ENCODE data around the gene GADL1.

Gene GADL1

GRCh38 chr3:30743641-30744317, 150.7 kb downstream of the GADL1 start:
- TF ChIP-seq CTCF (IDR thresholded peaks at IDR 0.05): no peak

GRCh38 chr3:30742796-30743619, 151.5 kb downstream of the GADL1 start:
- TF ChIP-seq CTCF (IDR thresholded peaks at IDR 0.05): no peak

GRCh38 chr3:30741889-30742288, 152.6 kb downstream of the GADL1 start:
- no peak for TF ChIP-seq CTCF (IDR thresholded peaks at IDR 0.05)

GRCh38 chr3:30738605-30739004, 155.9 kb downstream of the GADL1 start:
- no peak for TF ChIP-seq CTCF (IDR thresholded peaks at IDR 0.05)

DNA sequence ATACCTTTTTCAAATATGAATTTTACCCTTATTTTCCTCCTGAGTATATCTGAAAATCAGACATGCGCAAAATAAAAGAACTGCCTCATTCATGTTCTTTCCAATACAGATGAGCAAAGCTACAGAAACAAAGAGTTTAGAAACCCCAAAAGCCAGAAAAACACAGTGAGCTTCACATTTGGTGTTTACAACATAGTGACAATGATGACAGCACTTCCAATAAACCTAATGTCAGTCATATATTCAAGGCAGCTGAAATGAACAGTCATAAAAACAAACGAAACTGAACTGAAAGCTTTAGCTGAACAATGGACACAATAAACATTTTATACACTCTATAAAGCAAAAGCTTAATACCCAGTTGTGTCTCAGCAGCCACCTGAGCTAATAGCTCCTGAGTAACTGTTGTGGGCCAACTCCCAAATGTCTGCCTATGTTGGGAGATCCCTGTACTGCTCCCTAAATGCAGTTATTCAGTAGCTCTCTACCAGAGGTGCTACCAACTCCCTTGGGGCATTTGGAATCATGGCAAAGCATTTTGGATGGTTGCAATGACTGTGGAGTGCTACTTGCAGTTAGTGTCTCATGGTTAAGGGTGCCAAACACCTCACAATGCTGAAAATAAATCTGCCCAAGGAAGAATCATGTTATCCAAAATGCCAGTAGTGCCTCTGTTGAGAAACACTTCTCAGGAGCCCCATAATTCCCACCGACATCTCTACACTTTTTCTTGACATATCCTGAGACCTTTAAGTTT, 156.5 kb downstream of the GADL1 start:
- no peak for TF ChIP-seq CTCF (IDR thresholded peaks at IDR 0.05)

GRCh38 chr3:30733696-30734095, 160.8 kb downstream of the GADL1 start:
- no peak for TF ChIP-seq CTCF (IDR thresholded peaks at IDR 0.05)

- TF ChIP-seq CTCF (IDR thresholded peaks at IDR 0.05): no peak
Observed at GRCh38 chr3:30733209-30733608, 161.3 kb downstream of the GADL1 start.
